GM18502 (cell line): ENCODE data around the gene GPSM1.

Source experiments
- ATAC-seq: cut with Tn5 transposase; IDR thresholded peaks from one replicate; pipeline ENCODE4 v1.9.1; 2021; ENCODE audit warnings: mild to moderate bottlenecking; ENCODE audit not compliant: unreplicated experiment, poor library complexity

GPSM1 gene

DNA sequence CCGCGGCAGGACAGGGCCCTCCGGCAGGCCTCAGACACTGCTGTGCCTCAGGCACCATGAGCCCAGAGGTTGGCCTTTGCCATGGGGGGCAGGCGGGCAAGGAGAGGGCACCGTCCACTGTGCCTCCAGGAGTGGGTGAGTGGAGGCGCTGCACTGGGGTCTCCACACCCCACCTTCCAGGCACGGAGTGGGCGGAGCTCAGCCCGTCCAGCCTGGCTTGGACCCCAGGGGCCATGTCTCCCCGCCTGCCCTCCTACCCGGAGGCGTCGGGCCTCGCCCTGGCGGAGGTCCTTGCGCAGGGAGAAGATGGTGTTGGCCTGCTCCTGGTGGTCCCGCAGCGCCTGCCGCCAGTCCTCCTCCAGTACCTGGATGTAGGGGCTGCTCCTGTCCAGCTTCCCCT is 42.7 kb downstream of the GPSM1 start:
- ATAC-seq, result no peak

DNA sequence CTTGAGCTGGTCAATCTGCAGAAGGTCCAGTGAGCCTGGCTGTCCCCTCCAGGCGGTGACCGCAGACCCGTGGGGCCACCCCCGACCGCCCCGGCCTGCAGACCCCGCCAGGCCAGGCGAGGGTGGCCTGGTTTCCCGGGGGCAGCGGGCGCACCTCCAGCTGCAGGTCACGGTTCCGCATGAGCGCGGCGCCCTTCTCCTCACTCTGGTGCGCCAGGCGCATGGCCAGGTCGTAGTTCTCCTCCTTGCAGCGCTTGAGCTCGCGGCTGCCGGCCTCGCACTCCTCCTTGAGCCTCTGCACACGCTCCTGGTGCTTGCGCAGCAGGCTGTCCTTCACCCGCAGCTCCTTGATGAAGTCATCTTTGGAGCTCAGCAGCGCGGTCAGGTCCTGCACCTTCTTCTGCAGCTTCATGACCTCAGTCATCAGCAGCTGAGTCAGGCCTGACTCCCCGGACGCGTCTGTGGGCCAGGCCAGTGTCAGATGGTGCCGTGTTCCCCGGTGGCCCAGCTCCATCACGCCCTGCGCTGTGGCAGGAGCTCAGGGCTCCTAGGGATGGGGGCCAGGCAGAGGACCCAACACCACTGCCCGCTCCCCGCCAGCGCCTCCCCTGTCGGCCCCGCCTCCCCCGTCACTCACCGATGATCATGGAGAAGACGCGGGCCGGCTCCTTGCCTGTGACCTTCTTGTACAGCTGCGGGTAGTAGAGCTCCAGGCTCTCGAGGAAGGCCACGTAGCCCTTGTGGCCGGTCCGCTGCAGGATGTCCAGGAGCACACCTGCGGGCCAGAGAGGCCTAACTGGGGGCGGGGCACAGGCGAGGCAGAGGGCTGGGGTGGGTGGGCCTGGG is 43.6 kb downstream of the GPSM1 start:
- no peak for ATAC-seq

DNA sequence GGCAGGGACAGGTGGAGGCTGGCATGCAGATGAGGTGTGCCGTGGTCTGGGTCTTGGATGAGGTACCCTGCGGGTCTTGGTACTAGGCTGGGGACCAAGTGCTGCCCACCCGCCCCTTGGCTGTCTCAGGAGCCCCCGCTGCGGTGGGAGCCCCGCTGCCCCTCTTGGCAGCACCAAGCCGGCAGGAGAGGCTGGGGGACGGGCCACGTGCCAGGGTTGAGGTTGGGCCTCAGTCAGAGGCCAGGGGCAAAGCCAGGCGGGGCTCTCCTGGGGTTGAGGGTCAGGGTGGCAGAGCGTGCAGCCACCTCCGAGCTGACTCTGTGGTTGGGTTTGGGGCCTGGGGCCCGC is 44.2 kb downstream of the GPSM1 start:
- ATAC-seq, result no peak

DNA sequence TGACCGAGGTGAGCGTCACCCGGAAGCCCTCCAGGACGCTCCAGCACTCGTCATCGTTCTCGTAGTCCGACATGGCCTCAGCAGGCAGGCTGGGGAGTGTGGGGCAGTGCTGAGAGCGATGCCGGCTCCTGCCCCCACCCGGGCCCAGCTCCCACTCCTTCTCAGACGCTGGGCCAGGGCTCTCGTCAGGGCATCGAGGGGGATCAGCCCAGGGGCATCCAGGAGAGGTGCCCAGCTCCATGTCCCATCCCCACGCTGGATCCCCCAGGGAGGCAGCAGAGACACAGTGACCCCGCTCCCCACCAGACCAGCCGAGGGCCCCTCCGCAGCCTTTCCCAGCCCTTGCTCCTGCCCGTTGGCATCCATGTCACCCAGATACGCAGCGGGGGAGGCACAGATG is 44.7 kb downstream of the GPSM1 start:
- ATAC-seq, result no peak

DNA sequence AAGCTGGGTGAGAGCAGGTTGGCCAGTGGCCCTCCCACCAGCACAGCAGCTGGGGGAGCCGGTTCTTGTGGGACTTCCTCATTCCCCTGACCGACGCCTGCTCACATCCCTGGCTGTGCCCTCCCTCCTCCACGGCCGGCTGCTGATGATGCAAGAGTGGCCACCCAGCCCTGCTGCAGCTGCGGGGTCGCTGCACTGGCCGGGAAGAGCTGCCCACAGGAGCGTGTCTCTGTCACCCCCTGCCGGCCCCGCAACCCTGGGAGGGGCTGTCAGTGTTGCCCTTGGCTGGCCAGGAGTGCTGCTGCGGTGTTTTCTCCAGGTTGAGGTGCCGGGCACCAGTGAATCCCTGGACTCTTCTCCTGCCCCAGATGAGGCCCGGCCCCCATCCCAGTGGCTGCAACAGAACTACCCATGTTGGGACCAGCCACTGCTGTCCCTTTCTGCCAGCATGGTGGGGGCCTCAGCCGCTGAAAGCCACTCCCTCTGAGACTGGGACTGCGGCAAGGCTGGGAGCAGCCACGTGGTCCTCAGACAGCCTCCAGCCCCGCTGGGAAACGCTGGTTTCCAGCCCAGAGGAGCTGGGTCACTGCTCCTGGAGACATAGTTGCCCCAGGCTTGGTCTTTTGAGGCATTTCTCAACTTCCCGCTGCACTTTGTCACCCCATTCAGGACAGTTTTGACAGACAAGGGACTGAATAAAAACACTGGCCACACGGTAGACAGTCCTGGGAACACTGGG is 45.4 kb downstream of the GPSM1 start:
- no peak for ATAC-seq

DNA sequence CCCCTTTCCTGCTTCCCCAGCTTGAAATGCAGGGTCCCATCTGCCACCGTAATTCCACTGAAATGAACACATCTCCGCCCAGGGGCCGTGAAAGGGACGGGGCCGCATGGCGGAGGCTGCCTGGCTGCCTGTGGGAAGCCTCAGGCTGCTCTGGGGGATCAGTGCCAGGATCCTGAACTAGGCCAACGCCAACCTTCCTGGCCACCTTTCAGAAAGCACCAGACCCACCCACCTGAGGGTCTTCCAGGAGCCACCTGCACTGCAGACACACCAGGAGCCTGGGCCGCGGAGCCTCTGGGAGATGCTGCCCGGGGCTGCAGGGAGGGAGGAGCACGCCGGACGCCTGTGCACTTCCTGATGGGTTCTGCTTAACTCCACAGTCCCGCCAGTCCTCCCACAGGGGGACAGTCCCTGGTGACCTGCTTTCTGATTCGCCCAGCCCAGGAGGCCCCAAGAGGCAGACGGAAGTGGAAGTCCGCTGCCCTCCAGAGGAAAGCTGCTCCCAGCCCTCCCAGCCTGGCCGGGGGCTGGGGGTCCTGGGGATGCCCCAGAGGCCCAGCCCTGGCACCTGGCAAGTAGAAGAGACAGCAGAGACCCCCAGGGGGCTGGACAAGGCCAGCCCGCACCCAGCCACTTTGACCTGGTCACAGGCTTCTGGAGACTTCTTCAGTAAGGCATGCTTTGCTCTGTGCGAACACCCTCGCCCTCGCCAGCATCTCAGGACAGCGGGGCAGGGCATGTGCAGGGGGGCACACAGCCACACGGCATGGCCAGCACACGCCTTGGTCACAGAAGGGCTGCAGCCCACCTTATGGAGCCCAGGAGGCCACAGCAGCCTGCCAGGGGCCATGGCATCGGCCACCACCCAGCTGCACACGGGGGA is 46.2 kb downstream of the GPSM1 start, which contains the start of gene CARD9:
Gene CARD9 (minus strand): TSS at position 370 of the 883 bp plus-strand sequence. CDS start 1,591 bp downstream, outside the sequence.
- no peak for ATAC-seq

DNA sequence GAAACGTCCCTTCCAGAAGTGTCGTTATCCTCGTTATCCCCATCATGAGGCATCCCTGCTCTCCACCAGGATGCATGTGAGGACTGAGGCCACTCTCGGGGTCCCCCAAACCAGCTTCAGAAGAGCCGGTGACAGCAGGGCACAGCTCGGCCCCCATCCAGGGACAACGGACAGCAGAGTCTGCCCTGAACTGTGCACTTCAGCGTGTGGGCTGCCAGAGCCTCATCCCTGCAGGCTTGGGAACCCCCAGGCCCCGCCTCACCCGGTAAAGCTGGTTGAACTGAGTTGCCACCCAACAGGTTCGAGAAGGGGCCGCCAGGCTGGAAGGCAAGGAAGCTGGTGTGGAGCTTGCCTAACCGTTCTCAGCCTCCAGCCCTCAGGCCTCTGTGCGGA is 46.8 kb downstream of the GPSM1 start:
- no peak for ATAC-seq

DNA sequence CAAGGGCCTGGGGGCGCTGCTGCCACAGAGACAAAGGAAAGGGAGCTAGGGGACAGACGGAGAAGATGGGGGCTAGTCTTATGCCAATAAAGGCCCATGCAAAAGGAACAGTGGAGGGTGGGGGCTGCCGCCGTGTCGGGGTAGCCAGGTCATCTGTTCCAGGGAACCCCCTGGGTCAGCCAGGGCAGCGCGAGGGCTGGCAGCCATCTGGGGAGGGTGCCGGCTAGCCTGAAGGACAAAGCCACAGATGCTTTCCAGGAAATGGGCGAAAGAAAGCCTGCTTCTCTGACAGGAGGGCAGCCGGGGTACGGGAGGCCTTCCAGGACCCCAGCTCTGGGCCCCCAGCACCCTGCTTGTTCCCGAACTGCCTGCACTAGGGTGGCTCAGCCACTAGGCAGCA is 47.8 kb downstream of the GPSM1 start:
- ATAC-seq, result no peak

DNA sequence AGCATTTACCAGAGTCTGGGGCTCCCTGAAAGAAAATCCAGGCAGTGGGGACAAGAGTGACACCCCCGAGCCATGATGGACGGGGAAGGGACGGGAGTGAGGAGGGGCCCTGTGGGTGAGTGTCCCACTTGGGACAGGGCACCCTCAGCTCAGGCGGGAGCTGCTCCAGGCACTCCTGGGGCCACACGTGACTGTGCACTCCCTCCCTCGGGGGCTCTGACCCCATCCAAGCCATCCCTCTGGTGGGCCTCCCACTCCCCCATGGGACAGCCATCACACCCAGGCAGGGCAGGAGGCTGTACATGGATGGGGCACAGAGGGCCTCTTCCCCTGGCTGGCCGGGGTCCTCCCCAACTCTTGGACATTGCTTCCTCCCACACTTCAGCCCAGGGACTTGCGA is 49.1 kb downstream of the GPSM1 start:
- no peak for ATAC-seq

DNA sequence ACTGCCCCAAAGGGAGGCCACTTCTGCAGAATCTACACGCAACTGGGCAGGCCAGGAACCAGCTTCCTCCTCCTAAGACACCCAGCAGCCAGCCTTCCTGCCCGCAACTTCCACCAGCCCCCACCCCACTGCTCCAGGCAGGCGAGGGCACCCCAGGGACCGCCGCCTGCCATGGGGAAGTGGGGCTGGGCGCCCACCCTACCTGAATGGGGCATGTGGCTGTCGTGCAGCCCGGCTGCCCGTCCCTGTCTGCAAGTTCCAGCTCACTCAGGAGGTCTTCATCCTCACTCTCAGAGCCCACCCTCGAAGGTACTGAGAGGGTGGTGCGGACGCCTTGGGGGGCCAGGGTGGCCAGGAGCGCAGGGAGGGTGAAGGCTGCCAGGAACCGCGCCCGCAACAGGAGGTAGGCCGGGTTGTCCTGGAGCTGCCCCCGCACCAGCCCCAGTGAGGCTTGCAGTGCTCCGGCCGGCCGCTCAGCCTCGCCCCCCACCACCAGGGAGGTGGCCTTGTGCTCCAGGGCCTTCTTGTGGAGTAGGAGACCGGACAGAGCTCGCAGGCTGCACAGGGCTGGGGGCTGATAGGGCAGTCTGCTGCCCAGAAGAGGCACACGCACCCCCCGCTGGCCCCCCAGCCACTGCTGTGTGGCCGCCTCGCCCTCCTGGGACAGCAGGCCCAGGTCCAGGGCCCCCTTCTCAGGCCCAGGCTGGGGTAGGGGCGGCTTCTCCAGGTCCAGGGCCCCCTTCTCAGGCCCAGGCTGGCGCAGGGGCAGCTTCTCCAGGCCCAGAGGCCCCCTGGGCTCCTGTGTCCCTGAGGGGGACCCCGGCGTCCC is 50.2 kb downstream of the GPSM1 start:
- ATAC-seq, result no peak

DNA sequence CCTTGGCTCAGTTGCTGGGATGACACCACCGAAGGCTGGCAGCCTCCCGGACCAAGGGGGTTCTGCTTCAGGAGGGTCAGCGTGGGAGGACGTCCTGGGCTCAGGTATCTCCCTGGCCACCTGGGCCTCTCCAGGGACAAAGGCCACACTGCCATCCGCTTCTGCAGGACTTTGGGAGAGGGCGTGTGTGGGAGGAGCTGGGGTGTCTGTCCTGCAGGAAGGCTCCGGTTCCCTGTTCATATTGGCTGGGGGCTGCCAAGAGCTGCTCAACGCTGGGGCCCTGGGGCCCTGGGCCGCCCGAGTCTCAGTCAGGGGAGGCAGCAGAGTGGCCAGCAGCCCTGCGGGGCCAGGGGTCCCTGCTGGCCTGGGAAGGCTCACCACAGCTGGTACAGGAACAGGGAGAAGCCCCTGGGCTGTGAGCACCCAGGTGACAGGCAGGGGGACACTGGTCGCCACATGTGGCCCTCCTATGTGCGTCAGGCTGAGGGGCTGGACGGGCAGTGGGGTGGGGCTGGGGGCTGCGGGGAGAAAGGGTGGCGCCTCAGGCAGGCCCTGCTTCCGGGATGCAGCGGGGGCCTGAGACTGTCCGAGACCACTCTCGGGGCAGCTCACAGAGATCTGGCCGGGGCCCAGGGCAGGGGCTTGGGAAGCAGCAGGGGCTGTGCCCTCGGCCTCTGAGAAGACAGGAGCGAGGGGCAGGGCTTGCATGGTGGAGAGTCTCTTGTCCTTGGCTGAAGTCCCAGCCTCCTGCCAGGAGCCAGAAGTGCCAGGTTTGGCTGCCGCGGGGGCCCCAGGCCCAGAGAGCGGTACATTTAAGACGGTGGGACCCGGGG is 51.0 kb downstream of the GPSM1 start:
- no peak for ATAC-seq

DNA sequence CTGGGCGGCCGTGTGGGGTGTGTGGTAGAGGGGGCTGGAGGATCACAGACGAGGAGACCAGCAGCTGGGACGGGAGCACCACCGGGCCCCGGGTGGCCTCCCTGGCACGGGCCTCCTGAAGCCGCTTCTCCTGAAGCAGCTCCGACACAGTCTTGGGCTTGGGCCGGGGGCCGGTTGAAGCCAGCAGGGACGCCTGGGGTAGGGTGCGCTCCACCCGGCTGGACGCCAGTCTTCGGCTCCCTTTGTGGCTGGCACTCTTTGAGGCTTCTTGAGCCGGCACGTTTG is 51.6 kb downstream of the GPSM1 start:
- no peak for ATAC-seq

DNA sequence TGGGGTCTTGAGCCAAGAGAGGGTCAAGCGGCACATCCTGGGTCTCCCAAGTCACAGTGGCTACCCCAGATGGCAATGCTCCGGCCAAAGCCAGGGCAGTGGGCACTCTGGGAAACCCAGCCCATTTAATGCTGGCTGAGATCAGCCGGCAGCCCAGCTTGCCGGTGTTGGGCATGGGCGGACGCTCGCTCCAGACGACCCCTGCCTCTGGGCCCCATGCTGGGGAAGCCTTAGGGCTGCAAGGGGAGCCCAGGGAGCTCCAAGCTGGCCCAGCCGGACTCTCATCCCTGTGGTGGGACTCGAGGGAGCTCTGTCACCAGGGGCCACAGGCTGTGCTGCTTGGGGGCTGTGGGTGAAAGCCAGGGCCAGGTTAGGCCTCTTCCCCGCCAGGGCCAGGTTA is 52.1 kb downstream of the GPSM1 start:
- ATAC-seq, result no peak

DNA sequence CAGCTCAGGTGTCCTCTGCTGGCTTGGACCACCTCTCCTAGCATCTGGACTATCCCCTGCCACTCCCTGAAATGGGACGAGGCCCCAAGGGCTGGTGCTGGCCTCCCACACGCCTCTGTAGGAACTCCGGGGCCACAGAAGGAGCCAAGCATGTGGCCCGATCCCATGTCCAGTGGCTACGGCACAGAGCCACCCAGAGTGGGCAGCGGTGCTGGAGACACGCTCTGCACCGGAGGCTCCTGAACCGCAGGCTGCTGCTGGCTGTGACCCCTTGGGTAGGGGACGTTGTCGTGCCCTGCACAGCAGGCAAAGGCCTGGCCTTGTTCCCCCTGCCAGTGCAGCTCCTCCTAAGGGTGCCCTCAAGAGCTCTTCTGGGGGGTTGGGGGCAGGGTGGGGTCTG is 52.6 kb downstream of the GPSM1 start:
- ATAC-seq, result no peak

DNA sequence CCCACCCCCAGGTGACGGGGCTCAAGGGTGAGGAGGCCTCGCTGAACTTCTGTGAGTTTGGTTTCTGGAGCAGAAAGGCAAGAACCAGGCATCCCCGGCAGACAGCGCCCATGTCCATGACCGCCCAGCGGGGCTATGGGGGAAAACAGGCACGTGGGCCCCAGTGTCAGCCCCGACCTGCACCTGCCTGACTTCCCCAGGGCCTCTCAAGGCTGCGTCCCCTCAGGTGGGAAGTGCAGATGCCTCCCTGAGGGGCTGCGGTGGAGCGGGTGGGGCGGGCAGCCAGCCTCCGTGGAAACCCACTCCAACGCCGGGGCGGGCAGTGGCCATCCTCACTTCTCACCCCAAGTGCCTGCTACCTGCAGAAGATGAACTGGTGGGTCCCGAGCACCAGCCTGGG is 53.0 kb downstream of the GPSM1 start:
- no peak for ATAC-seq

DNA sequence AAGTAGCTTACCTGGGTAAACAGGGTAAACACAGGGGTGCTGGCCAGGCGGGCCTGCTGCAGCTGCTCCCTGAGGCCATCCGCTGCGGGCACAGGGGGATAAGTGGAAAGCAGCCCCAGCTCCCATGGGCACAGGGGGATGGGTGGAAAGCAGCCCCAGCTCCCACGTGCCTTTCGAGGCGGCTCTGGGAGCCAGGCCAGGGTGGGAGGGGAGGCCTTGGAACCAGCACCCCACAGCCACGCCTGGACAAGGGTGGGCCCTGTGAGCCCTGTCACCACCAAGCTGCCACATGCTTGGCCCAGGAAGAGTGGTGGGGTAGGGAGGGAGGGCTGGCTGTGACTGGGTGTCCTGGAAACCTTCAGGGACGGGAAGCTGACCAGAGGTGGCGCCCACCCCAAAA is 54.0 kb downstream of the GPSM1 start:
- no peak for ATAC-seq

DNA sequence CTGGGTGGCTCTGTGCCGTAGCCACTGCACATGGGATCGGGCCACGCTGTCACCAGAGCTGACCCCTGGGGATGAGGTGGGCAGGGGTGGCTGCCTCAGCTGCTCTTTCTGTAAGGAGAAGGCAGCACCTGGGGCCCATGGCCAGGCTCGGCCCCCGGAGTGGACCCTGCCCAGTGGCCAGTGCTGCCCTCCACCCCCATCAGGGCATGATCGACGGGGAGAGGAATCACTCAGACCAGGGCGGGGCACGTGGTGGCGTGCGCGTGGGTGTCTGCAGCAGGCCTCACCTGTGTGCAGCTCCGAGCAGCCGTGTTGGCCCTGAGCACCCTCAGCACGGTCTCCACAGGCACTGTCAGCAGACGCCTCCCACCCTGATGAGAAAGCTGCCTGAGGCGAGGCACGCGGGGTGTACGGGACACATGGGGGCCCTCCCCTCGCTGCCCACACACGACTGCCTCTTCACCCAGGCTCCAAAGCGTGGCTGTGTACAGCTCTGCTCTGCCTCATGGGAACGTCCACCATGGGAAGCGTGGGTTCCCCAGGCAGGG is 54.7 kb downstream of the GPSM1 start:
- ATAC-seq, result no peak

DNA sequence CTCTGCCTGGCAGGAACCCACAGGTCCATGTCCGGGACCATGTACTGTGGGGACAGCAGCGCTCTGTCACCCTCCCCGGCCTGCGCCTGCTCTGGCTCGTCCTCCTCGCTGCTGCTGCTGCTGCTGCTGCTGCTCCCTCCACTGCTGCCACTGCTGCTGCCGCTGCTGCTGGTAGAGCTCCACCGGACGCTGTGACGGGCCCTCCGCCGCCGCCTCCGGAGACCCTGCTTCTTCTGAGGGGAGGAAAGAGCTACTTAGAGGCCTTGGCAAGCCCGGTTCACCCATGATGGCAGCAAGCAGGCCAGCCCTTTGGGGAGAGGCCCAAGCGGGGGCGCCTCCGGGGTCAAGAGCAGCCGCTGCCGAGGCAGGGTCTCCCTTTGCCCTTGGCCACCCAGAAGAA is 56.1 kb downstream of the GPSM1 start:
- no peak for ATAC-seq

DNA sequence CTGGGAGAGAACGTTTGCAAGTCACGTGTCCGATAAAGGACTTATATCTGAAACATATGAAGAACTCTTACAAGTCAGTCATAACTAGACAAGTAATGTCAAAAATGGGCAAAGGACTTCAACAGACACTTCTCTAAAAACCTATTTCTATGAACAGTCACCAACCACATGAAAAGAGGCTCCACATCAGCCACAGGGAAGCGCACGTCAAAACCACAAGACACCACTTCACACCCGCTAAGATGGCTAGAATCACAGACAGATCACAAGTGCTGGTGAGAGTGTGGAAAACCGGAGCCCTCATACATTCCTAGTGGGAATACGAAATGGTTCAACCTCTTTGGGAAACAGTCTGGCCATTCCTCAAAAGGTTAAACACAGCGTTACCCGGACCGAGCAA is 57.7 kb downstream of the GPSM1 start:
- ATAC-seq, result no peak
